ENCODE measurements around the gene C2CD3. TPM values are rescaled to one million over a fixed set of nuclear protein-coding genes. Genes with fewer than 3 reads are reported as not detected.
"Not testable (repeated sequence)": the region's sequence is repeated elsewhere in the genome, so short reads cannot be mapped to it uniquely, and the experiment has no call there.

Gene C2CD3
- total RNA-seq, 1 experiment from 2014 or later: 61.9 TPM

DNA sequence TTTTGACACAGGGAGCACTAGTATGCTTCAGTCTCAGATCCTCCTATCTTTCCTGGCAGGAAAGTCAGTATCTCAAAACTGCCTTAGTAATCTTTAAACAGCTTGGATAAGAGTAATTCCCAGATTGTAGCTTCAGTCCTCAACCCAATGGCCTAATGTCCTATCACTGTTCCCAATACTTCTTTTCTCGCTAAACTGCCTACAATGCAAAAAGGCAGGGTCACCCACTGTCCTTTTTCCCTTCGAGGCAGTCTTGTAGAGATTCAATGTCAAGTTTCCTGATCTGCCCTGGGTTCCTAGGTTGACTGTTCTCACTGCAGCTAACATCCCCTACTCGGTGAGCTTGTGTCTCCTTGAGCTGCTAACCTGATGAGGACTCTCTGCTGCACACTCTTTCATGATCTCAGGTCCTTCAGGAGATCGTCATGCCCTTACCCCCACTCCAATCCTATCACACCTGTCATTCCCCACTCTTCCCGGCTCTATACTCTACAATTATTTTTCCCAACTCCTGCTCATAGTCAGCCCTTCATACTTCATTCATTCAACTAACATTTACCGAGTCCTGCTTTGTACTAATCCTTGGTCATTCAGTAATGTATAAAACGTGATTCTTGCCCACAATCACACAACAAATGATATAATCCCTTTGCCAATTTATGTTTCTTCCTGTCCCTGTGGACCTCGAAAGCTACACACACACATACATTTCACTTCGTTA lies 904 bp downstream of the C2CD3 start:
- in situ Hi-C loops (cut with HindIII; ENCODE audit: low sequenced_read_pairs): no loop called here
- no peak for DNase-seq (ENCODE audit: low spot score)

DNA sequence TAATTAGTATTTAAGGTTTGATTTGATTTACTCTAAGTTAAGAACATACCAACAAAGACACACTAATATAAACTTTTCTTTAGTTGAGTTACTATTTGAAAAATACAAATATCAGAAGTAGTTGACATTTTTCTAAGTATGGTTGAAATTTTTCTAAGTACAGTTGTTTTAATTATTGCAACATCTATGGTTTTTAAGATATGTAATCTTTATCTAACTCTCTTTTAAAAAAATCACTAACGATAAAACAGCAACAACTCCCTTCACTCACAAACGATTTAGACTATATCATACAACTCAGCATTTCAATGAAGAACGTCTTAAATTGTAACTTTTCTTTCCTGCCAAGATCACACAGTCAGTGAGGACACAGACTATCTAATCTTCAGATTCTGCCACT lies 2.0 kb downstream of the C2CD3 start:
- no peak for DNase-seq (ENCODE audit: low spot score)
- in situ Hi-C loops (cut with HindIII; ENCODE audit: low sequenced_read_pairs): no loop called here

DNA sequence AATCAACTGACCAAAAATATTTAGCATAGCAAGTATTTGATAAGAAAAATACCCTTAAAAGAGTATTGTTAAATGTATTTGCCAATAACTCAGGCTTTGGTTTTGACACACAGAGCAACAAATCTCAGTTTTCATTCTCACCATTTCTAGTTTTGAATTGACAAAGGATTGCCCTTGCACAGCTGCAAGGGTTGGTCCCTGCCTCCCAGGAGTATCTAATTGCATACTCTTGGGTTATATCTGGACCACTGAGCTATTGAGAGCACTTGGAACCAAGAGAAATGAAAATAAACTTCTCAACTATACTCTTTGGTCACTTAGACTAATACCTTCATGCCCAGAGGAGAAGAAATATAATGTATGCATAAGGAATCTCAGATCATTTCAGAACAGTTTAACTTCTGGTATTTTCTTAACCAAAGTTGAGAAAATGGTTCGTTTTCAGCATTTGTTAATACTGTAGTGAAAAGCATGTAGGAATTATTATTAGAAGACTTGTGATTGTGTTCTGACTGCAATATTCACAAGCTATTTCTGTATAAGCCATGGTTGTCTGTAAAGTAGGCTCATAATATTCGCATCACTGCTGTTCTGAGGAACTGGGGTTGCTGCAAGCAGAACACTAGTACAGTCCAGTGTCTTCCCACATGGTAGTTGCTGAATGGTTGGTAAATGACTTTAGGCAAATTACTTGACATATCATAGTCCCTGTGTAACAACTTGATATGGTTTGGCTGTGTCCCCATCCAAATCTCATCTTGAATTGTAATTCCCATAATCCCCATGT lies 7.9 kb downstream of the C2CD3 start:
- DNase-seq (ENCODE audit: low spot score): no peak
- in situ Hi-C loops (cut with HindIII; ENCODE audit: low sequenced_read_pairs): no loop called here

DNA sequence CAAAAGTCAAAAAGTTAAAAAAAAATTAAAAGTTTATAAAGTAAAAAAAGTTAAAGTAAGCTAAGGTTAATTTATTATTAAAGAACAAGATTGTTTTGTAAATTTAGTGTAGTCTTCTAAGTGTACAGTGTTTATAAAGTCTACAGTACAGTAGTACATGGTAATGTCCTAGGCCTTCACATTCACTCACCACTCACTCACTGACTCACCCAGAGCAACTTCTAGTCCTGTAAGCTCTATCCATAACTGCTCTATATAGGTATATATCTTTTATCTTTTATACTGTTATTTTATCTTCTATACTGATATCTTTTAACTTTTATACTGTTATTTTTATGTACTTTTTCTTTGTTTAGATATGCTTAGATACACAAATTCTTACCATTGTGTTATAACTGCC lies 11.2 kb downstream of the C2CD3 start:
- in situ Hi-C loops (cut with HindIII; ENCODE audit: low sequenced_read_pairs): no loop called here
- DNase-seq (ENCODE audit: low spot score): no peak

DNA sequence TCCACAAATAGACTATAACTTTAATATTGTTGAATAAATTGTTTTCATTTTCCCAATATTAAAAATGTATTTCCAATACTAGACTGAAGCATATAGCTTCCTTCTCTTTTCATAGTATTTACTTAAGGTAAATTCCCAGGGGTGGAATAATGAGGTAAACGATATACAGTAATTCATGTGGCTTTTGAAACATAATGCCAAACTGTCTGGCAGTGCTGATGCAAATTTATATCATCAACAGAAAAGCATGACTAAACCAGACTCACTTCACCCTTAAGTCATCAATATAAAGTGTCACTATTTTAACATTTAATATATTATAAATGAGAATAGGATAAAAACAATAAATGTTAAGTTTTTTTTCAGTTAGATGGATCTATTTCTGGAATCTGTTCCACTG lies 13.6 kb downstream of the C2CD3 start:
- in situ Hi-C loops (cut with HindIII; ENCODE audit: low sequenced_read_pairs): no loop called here
- no peak for DNase-seq (ENCODE audit: low spot score)

DNA sequence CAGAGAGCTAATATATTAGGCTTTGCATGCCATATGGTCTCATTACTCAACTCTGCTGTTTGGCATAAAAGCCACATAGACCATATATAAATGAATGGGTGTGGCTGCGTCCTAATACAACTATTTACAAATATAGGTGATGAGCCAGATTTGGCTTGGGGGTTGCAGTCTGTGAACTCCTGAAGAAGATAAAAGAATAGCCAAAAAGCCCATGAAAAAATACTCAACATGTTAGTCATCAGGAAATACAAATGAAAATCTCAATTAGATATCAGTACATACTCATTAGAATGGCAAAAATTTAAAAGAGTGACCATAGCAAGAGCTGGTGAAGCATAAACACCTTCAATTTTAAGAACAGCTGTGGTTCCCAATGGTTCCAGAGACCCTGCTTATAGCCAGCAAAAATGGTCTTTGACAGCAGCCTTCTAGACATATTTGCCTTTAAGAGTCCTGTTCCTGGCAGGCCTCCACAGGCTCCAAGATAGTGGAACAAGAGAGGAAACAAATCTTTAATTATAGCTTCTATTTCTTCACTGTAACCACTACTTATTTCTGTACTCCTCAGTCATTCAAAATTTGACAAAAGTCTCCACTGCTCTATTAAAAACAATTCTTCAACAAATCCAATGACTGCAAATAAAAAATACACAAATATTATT lies 16.1 kb downstream of the C2CD3 start:
- in situ Hi-C loops (cut with HindIII; ENCODE audit: low sequenced_read_pairs): no loop called here

DNA sequence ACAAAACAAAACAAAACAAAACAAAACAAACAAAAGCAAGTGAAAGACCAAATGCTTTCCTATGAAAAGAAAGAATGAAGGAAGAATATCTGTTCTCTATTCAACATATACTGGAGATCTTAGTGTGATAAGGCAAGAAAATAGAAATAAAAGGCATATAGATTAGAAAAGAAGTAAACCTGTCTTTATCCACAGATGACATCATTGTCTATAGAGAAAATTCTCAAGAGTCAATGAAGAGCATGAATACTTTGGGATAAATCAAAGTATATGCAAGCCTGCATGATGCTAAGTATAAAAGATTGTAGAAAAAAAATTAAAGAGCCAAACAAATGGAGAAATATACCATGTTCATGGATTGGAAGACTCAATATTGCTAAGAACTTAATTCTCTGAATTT lies 17.6 kb downstream of the C2CD3 start:
- no peak for DNase-seq (ENCODE audit: low spot score)
- in situ Hi-C loops (cut with HindIII; ENCODE audit: low sequenced_read_pairs): no loop called here

More for the DNA sequence above, 16.1 kb downstream of the C2CD3 start:
- DNase-seq (ENCODE audit: low spot score): peak; percentile 53

DNA sequence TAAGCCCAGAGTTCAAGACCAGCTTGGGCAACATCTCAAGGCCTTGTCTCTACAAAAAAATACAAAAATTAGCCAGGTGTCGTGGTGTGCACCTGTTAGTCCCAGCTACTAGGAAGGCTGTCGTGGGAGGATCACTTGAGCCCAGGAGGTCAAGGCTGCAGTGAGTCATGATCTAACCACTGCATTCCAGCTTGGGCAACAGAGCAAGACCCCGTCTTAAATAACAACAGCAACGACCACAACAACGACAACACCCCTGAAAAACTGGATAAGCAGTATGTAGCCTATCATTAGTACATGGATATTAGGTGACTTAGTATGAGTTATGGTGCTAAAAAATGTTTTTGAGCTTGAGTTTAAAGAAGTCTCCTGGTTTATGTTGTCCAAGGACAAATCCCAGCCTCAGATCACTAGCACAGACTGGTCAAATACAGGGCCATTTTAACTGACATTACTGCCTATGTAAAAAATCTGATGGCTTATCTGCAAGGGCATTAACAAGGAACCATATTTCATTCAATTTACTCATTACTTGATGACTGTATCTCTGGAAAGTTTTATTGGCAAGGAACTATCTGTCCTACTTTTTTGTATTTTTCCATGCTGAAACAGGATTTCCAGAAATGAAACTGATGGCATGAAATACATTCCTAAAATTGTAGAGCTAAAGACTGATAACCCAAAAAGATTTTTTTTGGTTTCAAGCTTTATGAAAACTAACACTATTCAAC lies 23.4 kb downstream of the C2CD3 start:
- in situ Hi-C loops (cut with HindIII; ENCODE audit: low sequenced_read_pairs): no loop called here
- no peak for DNase-seq (ENCODE audit: low spot score)

DNA sequence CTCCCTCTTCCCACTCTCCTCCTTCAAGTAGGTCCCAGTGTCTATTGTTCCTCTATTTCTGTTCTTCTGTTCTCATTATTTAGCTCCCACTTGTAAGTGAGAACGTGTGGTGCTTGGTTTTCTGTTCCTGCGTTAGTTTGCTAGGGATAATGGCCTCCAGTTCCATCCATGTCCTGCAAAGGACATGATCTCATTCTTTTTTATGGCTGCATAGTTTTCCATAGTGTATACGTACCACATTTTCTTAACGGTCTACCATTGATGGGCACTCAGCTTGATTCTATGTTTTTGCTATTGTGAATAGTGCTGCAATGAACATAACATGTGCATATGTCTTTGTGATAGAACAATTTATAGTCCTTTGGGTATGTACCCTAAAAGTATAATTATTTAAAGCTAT lies 26.2 kb downstream of the C2CD3 start:
- no peak for DNase-seq (ENCODE audit: low spot score)
- in situ Hi-C loops (cut with HindIII; ENCODE audit: low sequenced_read_pairs): no loop called here

DNA sequence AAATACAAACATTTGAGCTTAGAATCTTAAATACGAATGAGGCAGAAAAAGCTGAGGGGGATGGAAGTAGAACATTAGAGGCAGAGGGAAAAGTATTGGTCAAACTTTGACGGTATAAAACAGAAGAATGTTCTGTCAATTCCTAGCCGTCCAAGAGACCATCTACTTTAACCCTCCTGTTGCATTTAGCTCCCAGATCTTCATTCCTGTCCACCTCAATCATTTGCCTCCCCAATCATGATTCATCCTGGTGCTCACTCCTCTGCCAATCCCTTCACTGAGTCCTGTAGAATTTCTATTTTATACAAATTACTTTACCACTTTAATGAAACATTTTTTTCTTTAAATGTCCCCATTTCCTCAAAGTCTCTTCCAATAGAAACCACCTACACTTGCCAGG lies 28.2 kb downstream of the C2CD3 start:
- no peak for DNase-seq (ENCODE audit: low spot score)
- in situ Hi-C loops (cut with HindIII; ENCODE audit: low sequenced_read_pairs): no loop called here

DNA sequence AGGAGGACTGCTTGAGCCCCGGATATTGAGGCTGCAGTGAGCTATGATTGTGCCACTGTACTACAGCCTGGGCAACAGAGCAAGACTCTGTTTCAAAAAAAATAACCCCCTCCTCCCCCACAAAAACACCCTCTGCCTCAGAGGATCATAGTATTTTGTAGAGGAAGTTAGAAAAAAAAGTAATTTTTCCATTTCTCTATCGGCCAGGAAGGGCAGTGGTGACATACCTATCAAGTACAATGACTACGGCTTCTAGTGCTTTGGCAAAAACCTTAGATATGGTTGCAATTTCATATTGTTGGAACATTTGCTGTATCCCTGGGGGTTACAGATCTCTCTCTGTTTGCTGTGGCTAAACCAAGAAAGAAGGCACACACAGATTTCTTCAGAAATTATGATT lies 28.9 kb downstream of the C2CD3 start:
- in situ Hi-C loops (cut with HindIII; ENCODE audit: low sequenced_read_pairs): no loop called here
- no peak for DNase-seq (ENCODE audit: low spot score)

DNA sequence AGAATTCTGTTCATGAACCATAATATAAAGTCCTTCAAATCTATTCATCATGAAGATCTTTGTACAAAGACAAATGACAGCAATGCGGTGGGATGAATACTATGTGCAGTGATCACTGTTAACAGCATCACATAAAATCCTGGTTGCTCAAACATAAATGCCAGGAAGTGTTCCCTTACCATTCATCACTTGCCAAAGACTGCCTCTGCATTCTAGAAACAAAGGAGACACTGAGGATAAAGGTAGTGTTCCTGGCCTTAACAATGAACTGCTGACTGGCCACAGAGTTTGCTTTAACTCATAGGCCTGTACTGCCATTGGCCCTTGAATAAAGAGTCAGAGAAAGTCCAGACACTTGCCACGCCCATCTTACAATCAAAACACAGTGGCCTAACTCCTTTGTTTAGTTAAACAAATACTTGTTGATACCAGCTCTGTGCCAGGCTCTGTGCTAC lies 29.5 kb downstream of the C2CD3 start:
- peak; percentile 33 for DNase-seq (ENCODE audit: low spot score)
- in situ Hi-C loops (cut with HindIII; ENCODE audit: low sequenced_read_pairs): no loop called here

DNA sequence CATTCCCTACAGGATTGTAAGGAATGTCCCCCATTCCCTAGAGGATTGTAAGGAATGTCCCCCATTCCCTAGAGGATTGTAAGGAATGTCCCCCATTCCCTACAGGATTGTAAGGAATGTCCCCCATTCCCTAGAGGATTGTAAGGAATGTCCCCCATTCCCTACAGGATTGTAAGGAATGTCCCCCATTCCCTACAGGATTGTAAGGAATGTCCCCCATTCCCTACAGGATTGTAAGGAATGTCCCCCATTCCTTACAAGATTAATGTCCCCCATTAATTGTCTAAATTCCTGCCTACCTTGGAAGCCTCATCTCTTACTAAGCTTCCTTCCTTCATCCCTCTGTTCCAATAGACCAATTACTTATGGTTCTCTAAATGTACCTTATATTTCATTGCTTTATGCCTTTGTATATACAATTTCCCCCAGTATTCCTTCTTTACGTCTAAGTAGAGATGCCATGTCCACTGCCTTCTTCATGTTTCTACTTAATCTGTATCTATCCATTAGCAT lies 30.8 kb downstream of the C2CD3 start:
- in situ Hi-C loops (cut with HindIII; ENCODE audit: low sequenced_read_pairs): not testable (repeated sequence)
- DNase-seq (ENCODE audit: low spot score): peak; percentile 13

DNA sequence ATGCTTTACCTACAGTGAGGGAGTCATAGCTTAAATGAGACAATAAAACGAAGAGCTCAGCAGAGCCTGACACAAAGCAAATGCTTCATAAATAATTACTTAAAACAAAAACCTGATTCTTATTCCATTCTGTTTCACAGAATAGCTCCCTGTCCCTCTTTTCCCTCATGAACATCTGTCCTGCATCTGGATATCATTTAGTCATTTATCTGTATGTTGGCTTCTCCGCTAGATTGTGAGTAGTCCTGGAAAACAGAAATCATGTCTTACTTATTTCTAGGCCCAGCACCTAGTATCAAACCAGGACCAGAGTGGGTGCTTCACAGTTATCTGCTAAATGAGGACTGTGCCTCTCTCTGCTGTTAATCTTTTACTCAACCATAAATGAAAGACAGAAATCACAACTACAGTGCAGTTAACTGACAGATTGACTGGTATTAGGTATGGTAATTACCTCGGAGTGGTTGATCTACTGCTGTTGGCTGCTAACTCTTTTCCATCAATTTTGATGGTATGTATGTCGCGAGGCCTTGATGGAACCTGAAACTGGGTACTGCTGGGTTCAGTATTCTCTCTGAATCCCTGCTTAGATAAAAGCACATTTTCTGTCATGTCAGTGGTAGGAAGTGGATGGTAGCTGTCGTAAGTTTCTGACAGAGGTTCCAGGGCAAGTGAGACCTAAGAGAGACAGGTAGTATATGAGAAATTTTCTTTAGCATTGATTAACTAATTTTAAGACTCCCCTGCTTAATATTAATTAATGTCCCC lies 31.5 kb downstream of the C2CD3 start:
- peak; percentile 15 for DNase-seq (ENCODE audit: low spot score)
- in situ Hi-C loops (cut with HindIII; ENCODE audit: low sequenced_read_pairs): no loop called here

DNA sequence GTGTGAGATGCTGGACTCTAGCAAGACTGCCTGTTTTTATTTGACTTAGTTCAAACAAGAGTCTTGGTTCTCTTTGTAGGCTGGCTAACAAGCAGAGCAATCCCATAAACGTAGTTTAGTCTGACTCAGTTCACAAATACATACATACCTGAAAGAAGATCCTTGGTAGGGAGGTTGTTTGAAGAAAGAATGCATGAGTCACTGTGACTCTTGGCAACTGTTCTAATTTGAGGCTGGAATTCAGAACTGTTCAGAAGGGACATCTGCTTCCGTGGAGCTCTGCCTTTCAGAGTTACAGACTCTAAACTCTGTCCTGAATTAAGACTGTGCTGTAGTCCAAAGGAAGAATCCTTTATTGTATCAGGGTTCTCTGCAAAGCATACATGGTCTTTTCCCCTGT lies 32.2 kb downstream of the C2CD3 start:
- DNase-seq (ENCODE audit: low spot score): peak; percentile 62
- in situ Hi-C loops (cut with HindIII; ENCODE audit: low sequenced_read_pairs): no loop called here

DNA sequence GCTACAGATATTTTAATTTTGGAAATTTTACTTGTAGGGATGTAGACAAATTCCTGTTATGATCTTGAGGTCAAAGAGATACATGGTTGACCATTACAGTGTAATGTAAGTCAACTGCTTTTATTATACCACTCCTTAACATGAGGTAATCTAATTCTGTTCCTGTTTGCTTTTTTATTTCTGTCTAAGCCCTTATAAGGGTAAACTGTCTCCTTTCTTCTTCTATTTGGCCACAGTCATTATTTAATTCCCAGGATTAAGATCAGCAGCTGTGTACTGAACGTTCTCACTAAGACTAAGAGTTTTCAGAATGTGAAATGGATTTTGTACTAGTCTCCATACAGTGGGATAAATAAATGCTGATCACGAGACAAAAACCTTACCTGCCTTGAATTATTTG lies 32.8 kb downstream of the C2CD3 start:
- DNase-seq (ENCODE audit: low spot score): no peak
- in situ Hi-C loops (cut with HindIII; ENCODE audit: low sequenced_read_pairs): no loop called here

DNA sequence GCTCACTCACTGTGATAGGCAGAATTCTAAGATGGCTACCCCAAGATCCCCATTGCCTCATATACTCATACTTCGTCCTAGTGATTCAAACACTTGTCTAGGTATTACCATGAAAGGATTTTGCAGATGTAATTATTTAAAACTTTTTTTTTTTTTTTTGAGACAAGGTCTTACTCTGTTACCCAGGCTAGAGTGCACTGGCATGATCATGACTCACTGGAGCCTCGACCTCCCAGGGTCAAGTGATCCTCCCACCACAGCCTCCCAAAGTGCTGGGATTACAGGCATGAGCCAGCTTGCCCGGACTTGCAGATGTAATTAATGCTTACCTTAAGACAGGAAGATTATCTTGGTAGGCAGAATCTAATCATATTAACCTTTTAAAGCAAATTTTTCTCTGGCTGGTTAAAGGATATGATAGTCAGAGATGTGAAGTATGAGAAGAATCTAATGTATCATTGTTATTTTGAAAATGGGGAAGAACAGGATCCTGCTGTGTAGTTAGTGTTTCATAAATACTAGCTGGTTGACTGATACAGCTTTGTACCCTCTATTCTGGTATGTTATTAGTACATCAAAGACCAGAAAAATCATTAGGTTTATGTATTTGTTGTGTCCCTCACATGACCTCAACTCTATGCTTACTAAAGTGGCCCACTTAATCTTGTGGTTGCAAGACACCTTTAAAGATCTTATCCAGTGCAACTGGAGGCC lies 35.5 kb downstream of the C2CD3 start:
- in situ Hi-C loops (cut with HindIII; ENCODE audit: low sequenced_read_pairs): no loop called here
- DNase-seq (ENCODE audit: low spot score): no peak

DNA sequence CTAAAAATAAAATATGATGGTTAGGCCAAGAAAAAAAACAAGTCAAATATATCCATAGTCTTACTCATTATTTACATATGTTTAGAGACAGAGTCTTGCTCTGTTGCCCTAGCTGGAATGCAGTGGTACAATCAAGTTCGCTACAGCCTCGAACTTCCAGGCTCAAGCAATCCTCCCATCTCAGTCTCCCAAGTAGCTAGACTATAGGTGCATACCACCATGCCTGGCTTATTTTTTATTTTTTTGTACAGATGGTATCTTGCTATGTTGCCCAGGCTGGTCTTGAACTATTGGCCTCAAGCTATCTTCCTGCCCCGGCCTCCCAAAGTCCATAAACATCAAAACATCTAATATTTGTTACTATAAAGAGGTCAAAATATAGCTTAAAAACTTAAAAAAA lies 36.1 kb downstream of the C2CD3 start:
- no peak for DNase-seq (ENCODE audit: low spot score)
- in situ Hi-C loops (cut with HindIII; ENCODE audit: low sequenced_read_pairs): no loop called here
